ENCODE measurements around the gene KCNJ13. TPM values are rescaled to one million over a fixed set of nuclear protein-coding genes. Genes with fewer than 3 reads are reported as not detected.

Gene KCNJ13
- total RNA-seq, 1 donor from 2014 or later: not detected

DNA sequence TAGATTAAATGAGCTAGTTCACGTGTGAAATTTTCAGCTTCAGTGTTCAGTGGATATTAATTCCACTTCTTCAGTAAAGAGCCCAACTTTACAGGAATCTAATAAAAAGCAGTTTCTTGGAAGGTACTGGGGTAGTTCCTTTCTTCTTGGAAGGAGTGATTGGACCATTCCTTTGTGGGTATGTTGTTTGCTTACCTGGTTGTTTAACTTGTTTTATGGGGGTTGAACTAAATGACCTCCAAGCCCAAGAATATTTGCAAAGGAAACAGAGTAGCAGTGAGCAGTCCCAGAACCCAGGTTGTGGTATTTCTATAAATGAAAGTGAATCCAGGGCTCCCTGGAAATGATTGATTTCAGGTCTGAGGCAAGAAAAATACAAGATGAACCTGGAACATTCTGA, 31.4 kb downstream of the KCNJ13 start:
- intact Hi-C loops (cut with DNase I): no loop called here
- Histone ChIP-seq H3K27ac (no peak overlapping the region), H3K4me1 (no peaks in the 10 kb centered on the region), H3K36me3 (peaks cover 0 to 22% of the 10 kb centered on the region in 2 donors), H3K27me3 (no peaks in the 10 kb centered on the region), H3K9me3 (no peaks in the 10 kb centered on the region), H3K4me3 (no peak overlapping the region)
- no peak for TF ChIP-seq POLR2A (IDR thresholded peaks at IDR 0.05)
- TF ChIP-seq, protein P1, sequence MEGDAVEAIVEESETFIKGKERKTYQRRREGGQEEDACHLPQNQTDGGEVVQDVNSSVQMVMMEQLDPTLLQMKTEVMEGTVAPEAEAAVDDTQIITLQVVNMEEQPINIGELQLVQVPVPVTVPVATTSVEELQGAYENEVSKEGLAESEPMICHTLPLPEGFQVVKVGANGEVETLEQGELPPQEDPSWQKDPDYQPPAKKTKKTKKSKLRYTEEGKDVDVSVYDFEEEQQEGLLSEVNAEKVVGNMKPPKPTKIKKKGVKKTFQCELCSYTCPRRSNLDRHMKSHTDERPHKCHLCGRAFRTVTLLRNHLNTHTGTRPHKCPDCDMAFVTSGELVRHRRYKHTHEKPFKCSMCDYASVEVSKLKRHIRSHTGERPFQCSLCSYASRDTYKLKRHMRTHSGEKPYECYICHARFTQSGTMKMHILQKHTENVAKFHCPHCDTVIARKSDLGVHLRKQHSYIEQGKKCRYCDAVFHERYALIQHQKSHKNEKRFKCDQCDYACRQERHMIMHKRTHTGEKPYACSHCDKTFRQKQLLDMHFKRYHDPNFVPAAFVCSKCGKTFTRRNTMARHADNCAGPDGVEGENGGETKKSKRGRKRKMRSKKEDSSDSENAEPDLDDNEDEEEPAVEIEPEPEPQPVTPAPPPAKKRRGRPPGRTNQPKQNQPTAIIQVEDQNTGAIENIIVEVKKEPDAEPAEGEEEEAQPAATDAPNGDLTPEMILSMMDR (IDR thresholded peaks at IDR 0.05): no peak
- TF ChIP-seq POLR2AphosphoS5 (IDR thresholded peaks at IDR 0.05; ENCODE audit: insufficient read depth in 1 of 2, low read depth in 1 of 2): no peak
- DNase-seq (ENCODE audit: extremely low spot score in 2 of 2): no peak

DNA sequence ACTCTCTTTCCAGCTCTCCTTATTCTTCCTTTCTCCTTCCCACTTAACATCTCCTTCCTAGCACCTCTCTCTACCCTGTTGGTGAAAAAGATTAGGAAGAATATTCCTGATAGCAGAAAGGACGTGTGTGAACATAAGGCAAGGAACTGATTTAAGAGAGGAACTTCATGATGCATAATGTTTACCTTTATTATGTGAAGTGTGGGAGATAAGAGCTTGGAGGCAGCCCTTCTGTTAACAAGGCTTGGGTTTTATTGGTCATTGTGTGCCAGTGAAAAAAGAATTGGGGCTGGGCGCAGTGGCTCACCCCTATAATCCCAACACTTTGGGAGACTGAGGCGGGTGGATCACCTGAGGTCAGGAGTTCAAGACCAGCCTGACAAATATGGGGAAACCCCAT, 34.4 kb downstream of the KCNJ13 start:
- DNase-seq (ENCODE audit: extremely low spot score in 2 of 2): no peak
- Histone ChIP-seq H3K36me3 (peaks cover 0 to 10% of the 10 kb centered on the region in 2 donors), H3K27ac (no peak overlapping the region), H3K27me3 (no peaks in the 10 kb centered on the region), H3K4me1 (no peaks in the 10 kb centered on the region), H3K4me3 (no peak overlapping the region), H3K9me3 (no peaks in the 10 kb centered on the region)
- intact Hi-C loops (cut with DNase I): no loop called here
- TF ChIP-seq POLR2AphosphoS5 (IDR thresholded peaks at IDR 0.05; ENCODE audit: insufficient read depth in 1 of 2, low read depth in 1 of 2) (no peak), POLR2A (IDR thresholded peaks at IDR 0.05) (no peak)
- TF ChIP-seq, protein P1 (IDR thresholded peaks at IDR 0.05): no peak

DNA sequence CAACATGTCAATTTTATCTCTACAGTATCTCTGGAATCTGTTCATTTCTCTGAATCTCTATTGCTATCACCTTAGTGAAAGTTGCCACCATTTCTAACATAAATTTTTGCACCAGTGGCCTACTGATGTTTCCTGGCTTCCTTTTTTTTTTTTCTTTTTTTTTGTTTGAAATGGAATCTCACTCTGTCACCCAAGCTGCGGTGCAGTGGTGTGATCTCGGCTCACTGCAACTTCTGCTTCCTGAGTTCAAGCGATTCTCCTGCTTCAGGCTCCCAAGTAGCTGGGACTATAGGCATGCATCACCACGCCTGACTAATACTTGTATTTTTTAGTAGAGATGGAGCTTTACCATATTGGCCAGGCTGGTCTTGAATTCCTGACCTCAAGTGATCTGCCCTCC, 35.1 kb downstream of the KCNJ13 start:
- H3K27me3 ChIP-seq: no peaks in the 10 kb centered on the region
- intact Hi-C loops (cut with DNase I): no loop called here
- H3K36me3 ChIP-seq: peaks cover 0 to 10% of the 10 kb centered on the region in 2 donors
- DNase-seq (ENCODE audit: extremely low spot score in 2 of 2): no peak
- TF ChIP-seq POLR2AphosphoS5 (IDR thresholded peaks at IDR 0.05; ENCODE audit: insufficient read depth in 1 of 2, low read depth in 1 of 2): no peak
- TF ChIP-seq POLR2A (IDR thresholded peaks at IDR 0.05): no peak
- TF ChIP-seq, protein P1 (IDR thresholded peaks at IDR 0.05): no peak
- no peak overlapping the region for H3K4me3 ChIP-seq
- H3K27ac ChIP-seq: no peak overlapping the region
- H3K4me1 ChIP-seq: no peaks in the 10 kb centered on the region
- no peaks in the 10 kb centered on the region for H3K9me3 ChIP-seq

DNA sequence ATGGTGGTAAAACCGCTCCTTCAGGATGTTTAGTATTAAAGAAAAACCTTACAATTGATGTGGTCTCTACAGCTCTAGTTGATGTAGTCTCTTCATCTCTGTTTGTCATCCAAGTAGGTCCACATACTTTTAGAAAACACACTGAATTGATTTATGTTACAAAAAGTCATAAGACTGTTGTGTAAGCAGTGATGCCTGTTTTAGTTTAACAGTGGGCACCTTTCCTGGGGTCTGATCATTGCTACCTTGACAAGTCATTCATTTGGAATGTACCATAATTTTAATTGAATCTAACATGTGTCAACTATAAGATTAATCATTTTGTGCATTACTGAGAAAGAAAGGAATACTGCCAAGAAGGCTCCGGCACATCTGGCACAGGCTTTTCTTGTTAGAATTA, 44.9 kb downstream of the KCNJ13 start:
- TF ChIP-seq POLR2A (IDR thresholded peaks at IDR 0.05) (no peak), POLR2AphosphoS5 (IDR thresholded peaks at IDR 0.05; ENCODE audit: insufficient read depth in 1 of 2, low read depth in 1 of 2) (no peak)
- TF ChIP-seq, protein P1 (IDR thresholded peaks at IDR 0.05): no peak
- no peaks in the 10 kb centered on the region for H3K36me3 ChIP-seq
- intact Hi-C loops (cut with DNase I): no loop called here

DNA sequence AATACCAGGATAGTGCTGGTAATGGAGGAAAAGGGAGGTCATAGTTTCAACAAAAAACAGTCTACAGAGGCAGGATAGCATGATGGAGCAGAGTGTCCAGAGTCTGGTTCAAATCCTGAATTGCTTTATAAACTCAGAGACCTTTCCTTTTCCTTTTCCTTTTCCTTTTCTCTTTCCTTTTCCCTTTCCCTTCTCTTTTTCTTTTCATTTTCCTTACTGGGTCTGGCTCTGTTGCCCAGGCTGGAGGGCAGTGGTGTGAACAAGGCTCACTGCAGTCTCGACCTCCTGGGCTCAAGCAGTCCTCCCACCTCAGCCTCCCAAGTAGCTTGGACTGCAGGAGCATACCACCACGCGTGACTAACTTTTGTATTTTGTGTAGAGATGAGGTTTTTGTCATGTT, 47.6 kb downstream of the KCNJ13 start:
- H3K36me3 ChIP-seq: peaks cover 0 to 19% of the 10 kb centered on the region in 2 donors

More for the DNA sequence above, 44.9 kb downstream of the KCNJ13 start:
- Histone ChIP-seq H3K4me3 (no peak overlapping the region), H3K27ac (peak overlapping the region; percentile 48), H3K4me1 (peaks cover 20% of the 10 kb centered on the region), H3K27me3 (no peaks in the 10 kb centered on the region), H3K9me3 (no peaks in the 10 kb centered on the region)
- DNase-seq (ENCODE audit: extremely low spot score in 2 of 2): no peak

More for the DNA sequence above, 47.6 kb downstream of the KCNJ13 start:
- Histone ChIP-seq H3K9me3 (no peaks in the 10 kb centered on the region), H3K4me3 (no peak overlapping the region), H3K27me3 (no peaks in the 10 kb centered on the region), H3K4me1 (peaks cover 20% of the 10 kb centered on the region), H3K27ac (no peak overlapping the region)
- intact Hi-C loops (cut with DNase I): no loop called here
- TF ChIP-seq POLR2A (IDR thresholded peaks at IDR 0.05) (no peak), POLR2AphosphoS5 (IDR thresholded peaks at IDR 0.05; ENCODE audit: insufficient read depth in 1 of 2, low read depth in 1 of 2) (no peak)
- TF ChIP-seq, protein P1 (IDR thresholded peaks at IDR 0.05): no peak
- DNase-seq (ENCODE audit: extremely low spot score in 2 of 2): no peak
